Measurements from ENCODE around the gene IP6K3. TPM values are rescaled to one million over a fixed set of nuclear protein-coding genes. Genes with fewer than 3 reads are reported as not detected.

IP6K3 gene
- polyA plus RNA-seq, 1 of the 3 experiments (the other 2 are of a cell fraction) = 0.21 TPM

DNA sequence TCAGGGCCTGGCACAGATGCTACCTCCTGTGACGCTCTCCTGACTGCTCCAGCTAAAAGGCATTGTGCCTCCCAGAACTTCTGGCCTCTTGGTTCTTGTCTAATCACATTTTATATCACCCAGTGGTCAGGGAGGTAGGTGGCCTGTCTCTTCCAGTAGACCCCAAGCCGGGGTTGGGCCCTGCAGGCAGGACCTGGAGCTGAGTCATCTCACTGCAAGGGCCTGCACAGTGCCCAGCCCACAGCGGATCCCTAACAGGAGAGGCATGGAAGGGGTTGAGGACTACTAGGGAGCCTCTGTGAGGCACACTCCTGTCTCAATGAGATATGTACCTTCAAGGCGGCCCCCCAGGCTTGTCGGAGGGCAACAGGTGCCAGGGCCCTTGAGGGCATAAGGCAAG, 35.9 kb upstream of the IP6K3 start:
- ChIA-PET POLR2A (no interaction called here), CTCF (interaction anchor here (0.7 to 7.1 kb wide), 4 partner anchors 13 to 244 kb away, joined by 3 to 63 read pairs (median 28); no protein-coding TSS in a partner anchor)
- no peaks in the 10 kb centered on the region for H3K9me2 ChIP-seq
- H3K27ac ChIP-seq (ENCODE audit: low read depth in 2 of 2, low read length in 1 of 2) = peak overlapping the region in 1 of 2 experiments; percentile 73; a peak in 2 of 4 replicates
- no peak for DNase-seq
- peaks cover 37 to 48% of the 10 kb centered on the region in 2 experiments for H3K4me1 ChIP-seq (ENCODE audit: control insufficient read depth in 1 of 2, insufficient read depth in 2 of 2, low read depth in 1 of 2, low read length in 1 of 2)
- H3K36me3 ChIP-seq (replicated peaks in 1 of 2; ENCODE audit: control insufficient read depth in 1 of 2, insufficient read depth in 2 of 2, low read length in 1 of 2) = peaks cover 49 to 80% of the 10 kb centered on the region in 2 experiments
- no peak overlapping the region for H3K9ac ChIP-seq
- no peaks in the 10 kb centered on the region for H3K27me3 ChIP-seq (ENCODE audit: insufficient read depth)
- peaks cover 26% of the 10 kb centered on the region for H4K20me1 ChIP-seq (ENCODE audit: insufficient read depth)
- TF ChIP-seq JUND (IDR thresholded peaks at IDR 0.05) (no peak), SMC3 (IDR thresholded peaks at IDR 0.05; ENCODE audit: low read depth, low read length) (no peak), EZH2phosphoT487 (IDR thresholded peaks at IDR 0.05; ENCODE audit: borderline replicate concordance, low read depth) (no peak), YY1 (IDR thresholded peaks at IDR 0.05; ENCODE audit: low read depth) (no peak), RXRA (IDR thresholded peaks at IDR 0.05; ENCODE audit: borderline replicate concordance, low read depth) (no peak)
- TF ChIP-seq, protein P1, sequence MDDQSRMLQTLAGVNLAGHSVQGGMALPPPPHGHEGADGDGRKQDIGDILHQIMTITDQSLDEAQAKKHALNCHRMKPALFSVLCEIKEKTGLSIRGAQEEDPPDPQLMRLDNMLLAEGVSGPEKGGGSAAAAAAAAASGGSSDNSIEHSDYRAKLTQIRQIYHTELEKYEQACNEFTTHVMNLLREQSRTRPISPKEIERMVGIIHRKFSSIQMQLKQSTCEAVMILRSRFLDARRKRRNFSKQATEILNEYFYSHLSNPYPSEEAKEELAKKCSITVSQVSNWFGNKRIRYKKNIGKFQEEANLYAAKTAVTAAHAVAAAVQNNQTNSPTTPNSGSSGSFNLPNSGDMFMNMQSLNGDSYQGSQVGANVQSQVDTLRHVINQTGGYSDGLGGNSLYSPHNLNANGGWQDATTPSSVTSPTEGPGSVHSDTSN (IDR thresholded peaks at IDR 0.05) = no peak
- WGBS (ENCODE audit: low lambda C conversion rate) = 60% methylated on average over 2 of the region's 5 CpGs
- peaks cover 22% of the 10 kb centered on the region for H3F3A ChIP-seq (replicated peaks; ENCODE audit: insufficient read depth)
- H3K4me2 ChIP-seq = no peak overlapping the region
- peaks cover 55% of the 10 kb centered on the region for H3K79me2 ChIP-seq (ENCODE audit: insufficient read depth)
- H3K4me3 ChIP-seq (ENCODE audit: low read depth in 2 of 2, low read length in 1 of 2) = no peak overlapping the region
- no peaks in the 10 kb centered on the region for H3K9me3 ChIP-seq
- H2AFZ ChIP-seq (ENCODE audit: low read depth) = no peak overlapping the region

DNA sequence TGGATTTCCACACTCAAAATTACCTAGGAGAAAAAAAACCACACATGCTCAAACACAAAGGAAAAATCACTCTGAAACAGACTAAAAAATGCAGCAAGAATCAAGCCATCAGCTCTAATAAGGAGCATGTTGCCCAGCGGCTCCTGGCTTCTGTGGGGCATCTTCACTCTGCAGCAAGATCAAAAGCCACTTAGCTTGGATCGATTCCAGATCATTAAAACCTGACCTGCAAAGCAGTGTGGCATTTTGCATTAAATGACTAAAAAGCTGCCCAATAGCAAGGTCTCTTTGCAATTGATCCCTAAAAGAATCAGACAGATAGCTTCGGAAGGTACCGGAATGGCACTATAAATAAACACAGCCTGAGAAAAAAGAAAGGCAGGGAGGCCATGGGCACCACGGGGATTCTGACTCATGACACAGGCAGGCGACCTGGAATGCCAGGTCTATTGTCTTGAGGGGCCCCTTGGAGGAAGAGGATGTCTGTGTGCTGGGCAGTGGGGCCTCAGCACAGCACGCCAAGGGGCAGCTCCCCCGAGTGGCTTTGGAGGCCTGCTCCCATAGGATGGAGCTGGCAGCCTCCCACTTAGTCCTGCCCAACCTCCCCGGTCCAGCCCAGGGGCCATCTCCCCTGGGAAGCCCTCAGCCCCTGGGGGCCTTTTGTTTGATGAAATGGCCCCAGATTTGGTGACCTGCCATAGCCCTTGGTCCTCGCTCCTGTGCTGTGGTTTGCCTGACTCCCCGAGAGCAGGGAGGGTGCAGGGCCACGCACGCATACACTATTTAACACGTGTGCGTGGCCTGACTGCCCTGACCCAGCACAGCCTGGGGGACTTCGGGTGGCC, 34.6 kb upstream of the IP6K3 start:
- H3K9me2 ChIP-seq = no peaks in the 10 kb centered on the region
- H4K20me1 ChIP-seq (ENCODE audit: insufficient read depth) = peaks cover 14% of the 10 kb centered on the region
- POLR2A ChIA-PET = interaction anchor here (0.7 kb wide), 1 partner anchor 288 kb away, joined by 3 read pairs; no protein-coding TSS in a partner anchor
- no peak for DNase-seq
- H3K4me1 ChIP-seq (ENCODE audit: control insufficient read depth in 1 of 2, insufficient read depth in 2 of 2, low read depth in 1 of 2, low read length in 1 of 2) = peaks cover 25 to 36% of the 10 kb centered on the region in 2 experiments
- no peaks in the 10 kb centered on the region for H3K27me3 ChIP-seq (ENCODE audit: insufficient read depth)
- H2AFZ ChIP-seq (ENCODE audit: low read depth) = no peak overlapping the region
- WGBS (ENCODE audit: low lambda C conversion rate) = 23% methylated on average over 7 of the region's 16 CpGs
- CTCF ChIA-PET = interaction anchor here (0.6 to 5.7 kb wide), 6 partner anchors 12 to 374 kb away, joined by 3 to 63 read pairs (median 4); partner anchors contain the start of gene UQCC2
- H3K9ac ChIP-seq = peak overlapping the region; percentile 18; the same call in 1 of the 2 replicates
- H3K27ac ChIP-seq (ENCODE audit: low read depth in 2 of 2, low read length in 1 of 2) = peak overlapping the region; percentile 73 to 79
- H3K79me2 ChIP-seq (ENCODE audit: insufficient read depth) = peaks cover 43% of the 10 kb centered on the region
- H3K36me3 ChIP-seq (replicated peaks in 1 of 2; ENCODE audit: control insufficient read depth in 1 of 2, insufficient read depth in 2 of 2, low read length in 1 of 2) = peaks cover 55 to 88% of the 10 kb centered on the region in 2 experiments
- peak overlapping the region; percentile 71 for H3K4me2 ChIP-seq
- no peak overlapping the region for H3K4me3 ChIP-seq (ENCODE audit: low read depth in 2 of 2, low read length in 1 of 2)
- H3F3A ChIP-seq (replicated peaks; ENCODE audit: insufficient read depth) = peaks cover 16% of the 10 kb centered on the region
- H3K9me3 ChIP-seq = no peaks in the 10 kb centered on the region
- peak; percentile 85 for TF ChIP-seq JUND (IDR thresholded peaks at IDR 0.05)
- TF ChIP-seq TCF12 (IDR thresholded peaks at IDR 0.05) = peak; percentile 59
- TF ChIP-seq, protein P2, sequence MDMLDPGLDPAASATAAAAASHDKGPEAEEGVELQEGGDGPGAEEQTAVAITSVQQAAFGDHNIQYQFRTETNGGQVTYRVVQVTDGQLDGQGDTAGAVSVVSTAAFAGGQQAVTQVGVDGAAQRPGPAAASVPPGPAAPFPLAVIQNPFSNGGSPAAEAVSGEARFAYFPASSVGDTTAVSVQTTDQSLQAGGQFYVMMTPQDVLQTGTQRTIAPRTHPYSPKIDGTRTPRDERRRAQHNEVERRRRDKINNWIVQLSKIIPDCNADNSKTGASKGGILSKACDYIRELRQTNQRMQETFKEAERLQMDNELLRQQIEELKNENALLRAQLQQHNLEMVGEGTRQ (IDR thresholded peaks at IDR 0.05; ENCODE audit: borderline replicate concordance, low read depth, low read length) = no peak
- TF ChIP-seq YY1 (IDR thresholded peaks at IDR 0.05; ENCODE audit: low read depth) = no peak
- no peak for TF ChIP-seq GATA2 (CRISPR knock-in tag; IDR thresholded peaks at IDR 0.05)
- peak in 1 of 2 experiments; percentile 62; a peak in 1 of 4 replicates for TF ChIP-seq EP300 (IDR thresholded peaks at IDR 0.05; ENCODE audit: borderline replicate concordance in 1 of 2, low read depth in 1 of 2, low read length in 1 of 2)
- TF ChIP-seq POLR2AphosphoS5 (IDR thresholded peaks at IDR 0.05; ENCODE audit: low read depth, low read length) = peak; percentile 32; the same call in 1 of the 2 replicates
- TF ChIP-seq, protein P3, sequence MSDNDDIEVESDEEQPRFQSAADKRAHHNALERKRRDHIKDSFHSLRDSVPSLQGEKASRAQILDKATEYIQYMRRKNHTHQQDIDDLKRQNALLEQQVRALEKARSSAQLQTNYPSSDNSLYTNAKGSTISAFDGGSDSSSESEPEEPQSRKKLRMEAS (IDR thresholded peaks at IDR 0.05; ENCODE audit: low read depth) = 0 out of 2 replicates have a peak, but pooled peaks have one; percentile 34
- TF ChIP-seq, protein P4, sequence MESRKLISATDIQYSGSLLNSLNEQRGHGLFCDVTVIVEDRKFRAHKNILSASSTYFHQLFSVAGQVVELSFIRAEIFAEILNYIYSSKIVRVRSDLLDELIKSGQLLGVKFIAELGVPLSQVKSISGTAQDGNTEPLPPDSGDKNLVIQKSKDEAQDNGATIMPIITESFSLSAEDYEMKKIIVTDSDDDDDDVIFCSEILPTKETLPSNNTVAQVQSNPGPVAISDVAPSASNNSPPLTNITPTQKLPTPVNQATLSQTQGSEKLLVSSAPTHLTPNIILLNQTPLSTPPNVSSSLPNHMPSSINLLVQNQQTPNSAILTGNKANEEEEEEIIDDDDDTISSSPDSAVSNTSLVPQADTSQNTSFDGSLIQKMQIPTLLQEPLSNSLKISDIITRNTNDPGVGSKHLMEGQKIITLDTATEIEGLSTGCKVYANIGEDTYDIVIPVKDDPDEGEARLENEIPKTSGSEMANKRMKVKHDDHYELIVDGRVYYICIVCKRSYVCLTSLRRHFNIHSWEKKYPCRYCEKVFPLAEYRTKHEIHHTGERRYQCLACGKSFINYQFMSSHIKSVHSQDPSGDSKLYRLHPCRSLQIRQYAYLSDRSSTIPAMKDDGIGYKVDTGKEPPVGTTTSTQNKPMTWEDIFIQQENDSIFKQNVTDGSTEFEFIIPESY (IDR thresholded peaks at IDR 0.05; ENCODE audit: borderline replicate concordance, low read depth) = no peak
- peak; percentile 78 for TF ChIP-seq FOSL2 (IDR thresholded peaks at IDR 0.05; ENCODE audit: borderline replicate concordance, low read depth)
- TF ChIP-seq MEF2A (IDR thresholded peaks at IDR 0.05; ENCODE audit: borderline replicate concordance, low read depth) = peak; percentile 53; the same call in 1 of the 2 replicates
- TF ChIP-seq EZH2phosphoT487 (IDR thresholded peaks at IDR 0.05; ENCODE audit: borderline replicate concordance, low read depth) = no peak
- TF ChIP-seq CHD2 (IDR thresholded peaks at IDR 0.05; ENCODE audit: low read length, partially characterized antibody) = no peak
- TF ChIP-seq TEAD4 (IDR thresholded peaks at IDR 0.05; ENCODE audit: borderline replicate concordance, insufficient read depth) = peak; percentile 85; the same call in 1 of the 2 replicates
- TF ChIP-seq MXI1 (IDR thresholded peaks at IDR 0.05; ENCODE audit: low read depth, low read length) = no peak
- TF ChIP-seq, protein P5, sequence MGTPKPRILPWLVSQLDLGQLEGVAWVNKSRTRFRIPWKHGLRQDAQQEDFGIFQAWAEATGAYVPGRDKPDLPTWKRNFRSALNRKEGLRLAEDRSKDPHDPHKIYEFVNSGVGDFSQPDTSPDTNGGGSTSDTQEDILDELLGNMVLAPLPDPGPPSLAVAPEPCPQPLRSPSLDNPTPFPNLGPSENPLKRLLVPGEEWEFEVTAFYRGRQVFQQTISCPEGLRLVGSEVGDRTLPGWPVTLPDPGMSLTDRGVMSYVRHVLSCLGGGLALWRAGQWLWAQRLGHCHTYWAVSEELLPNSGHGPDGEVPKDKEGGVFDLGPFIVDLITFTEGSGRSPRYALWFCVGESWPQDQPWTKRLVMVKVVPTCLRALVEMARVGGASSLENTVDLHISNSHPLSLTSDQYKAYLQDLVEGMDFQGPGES (IDR thresholded peaks at IDR 0.05; ENCODE audit: low read depth, low read length) = no peak
- TF ChIP-seq NFIC (IDR thresholded peaks at IDR 0.05; ENCODE audit: borderline replicate concordance) = peak; percentile 53

All from SK-N-SH (cell line).